Choroid plexus epithelial cell (primary cell): ENCODE data around the gene SLC26A3.
A peak's percentile ranks its signal among the peaks of the same experiment; 100 is the strongest.

Source experiments
- DNase-seq: peaks from one replicate; pipeline ENCODE4 v3.0.0-alpha.2; 2010; ENCODE audit warnings: low read depth
- H3K4me3 ChIP-seq: 2 replicates; pipeline ENCODE4 v1.5.1; 2011; ENCODE audit warnings: low read depth, mild to moderate bottlenecking, control low read depth, low read length, moderate library complexity
- TF ChIP-seq, protein P1 (sequence below): conservative IDR thresholded peaks from 2 replicates; pipeline ENCODE4 v1.5.1; 2011; ENCODE audit warnings: low read depth, mild to moderate bottlenecking, control low read depth, inconsistent platforms, low read length, moderate library complexity

SLC26A3 gene

DNA sequence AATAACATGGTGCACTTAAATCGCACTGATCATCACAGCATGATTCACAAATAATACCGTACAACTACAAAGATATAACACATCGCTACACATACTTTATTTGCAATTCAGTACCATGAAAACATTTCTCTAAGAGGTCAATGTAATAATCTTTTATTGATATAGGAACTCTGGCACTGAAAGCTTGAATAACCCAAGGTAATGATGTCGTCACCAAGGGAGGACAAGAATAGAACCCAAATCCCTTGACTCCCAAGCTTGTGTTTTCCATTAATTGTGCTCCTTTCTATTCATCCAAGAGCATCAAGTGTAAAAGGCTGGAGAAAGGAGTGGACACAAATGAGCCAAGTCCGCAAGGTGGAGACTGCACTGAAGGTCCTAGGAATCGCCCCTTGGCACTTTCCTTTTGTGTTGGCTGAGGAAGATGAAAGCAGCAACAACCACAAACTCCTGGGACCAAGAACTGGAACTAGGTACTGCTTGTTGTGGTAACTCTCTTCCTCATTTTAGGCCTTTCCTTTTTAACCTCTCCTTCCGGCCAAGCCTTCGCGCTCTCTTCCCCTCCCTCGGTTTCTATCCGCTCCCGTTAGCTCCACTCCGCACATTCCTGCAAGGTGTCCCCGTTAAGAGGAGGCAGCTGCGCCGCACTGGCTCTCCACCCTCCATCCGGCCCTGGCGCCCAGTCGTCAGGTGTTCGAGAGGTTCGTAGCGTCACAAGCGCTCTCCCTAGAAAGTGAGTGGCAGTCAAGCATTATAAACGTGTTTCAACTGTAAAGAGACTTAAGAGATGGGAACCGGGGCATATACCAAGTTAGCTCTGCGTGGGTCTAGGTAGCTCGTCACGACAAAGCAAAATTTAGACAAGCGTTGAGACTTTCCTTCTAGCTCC, 60.1 kb downstream of the SLC26A3 start:
- no peak for DNase-seq
- H3K4me3 ChIP-seq, result peak overlapping the region; percentile 78
- TF ChIP-seq, protein P1, sequence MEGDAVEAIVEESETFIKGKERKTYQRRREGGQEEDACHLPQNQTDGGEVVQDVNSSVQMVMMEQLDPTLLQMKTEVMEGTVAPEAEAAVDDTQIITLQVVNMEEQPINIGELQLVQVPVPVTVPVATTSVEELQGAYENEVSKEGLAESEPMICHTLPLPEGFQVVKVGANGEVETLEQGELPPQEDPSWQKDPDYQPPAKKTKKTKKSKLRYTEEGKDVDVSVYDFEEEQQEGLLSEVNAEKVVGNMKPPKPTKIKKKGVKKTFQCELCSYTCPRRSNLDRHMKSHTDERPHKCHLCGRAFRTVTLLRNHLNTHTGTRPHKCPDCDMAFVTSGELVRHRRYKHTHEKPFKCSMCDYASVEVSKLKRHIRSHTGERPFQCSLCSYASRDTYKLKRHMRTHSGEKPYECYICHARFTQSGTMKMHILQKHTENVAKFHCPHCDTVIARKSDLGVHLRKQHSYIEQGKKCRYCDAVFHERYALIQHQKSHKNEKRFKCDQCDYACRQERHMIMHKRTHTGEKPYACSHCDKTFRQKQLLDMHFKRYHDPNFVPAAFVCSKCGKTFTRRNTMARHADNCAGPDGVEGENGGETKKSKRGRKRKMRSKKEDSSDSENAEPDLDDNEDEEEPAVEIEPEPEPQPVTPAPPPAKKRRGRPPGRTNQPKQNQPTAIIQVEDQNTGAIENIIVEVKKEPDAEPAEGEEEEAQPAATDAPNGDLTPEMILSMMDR, result no peak

DNA sequence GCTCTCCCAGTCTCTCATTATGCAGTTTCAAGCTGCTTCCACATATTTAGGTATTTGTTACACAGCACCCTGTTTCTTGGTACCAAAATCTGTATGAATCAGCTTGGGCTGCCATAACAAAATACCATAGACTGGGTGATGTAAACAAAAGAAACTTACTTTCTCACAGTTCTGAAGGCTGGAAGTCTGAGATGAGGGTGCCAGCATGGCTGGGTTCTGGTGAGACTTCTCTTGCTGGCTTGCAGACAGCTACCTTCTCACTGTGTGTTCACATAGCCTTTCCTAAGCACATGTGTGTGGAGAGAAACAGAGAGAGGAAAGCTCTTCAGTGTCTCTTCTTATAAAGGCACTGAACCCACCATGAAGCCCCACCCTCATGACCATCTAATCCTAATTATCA, 74.7 kb downstream of the SLC26A3 start:
- no peak for DNase-seq
- no peak overlapping the region for H3K4me3 ChIP-seq
- TF ChIP-seq, protein P1, result no peak

DNA sequence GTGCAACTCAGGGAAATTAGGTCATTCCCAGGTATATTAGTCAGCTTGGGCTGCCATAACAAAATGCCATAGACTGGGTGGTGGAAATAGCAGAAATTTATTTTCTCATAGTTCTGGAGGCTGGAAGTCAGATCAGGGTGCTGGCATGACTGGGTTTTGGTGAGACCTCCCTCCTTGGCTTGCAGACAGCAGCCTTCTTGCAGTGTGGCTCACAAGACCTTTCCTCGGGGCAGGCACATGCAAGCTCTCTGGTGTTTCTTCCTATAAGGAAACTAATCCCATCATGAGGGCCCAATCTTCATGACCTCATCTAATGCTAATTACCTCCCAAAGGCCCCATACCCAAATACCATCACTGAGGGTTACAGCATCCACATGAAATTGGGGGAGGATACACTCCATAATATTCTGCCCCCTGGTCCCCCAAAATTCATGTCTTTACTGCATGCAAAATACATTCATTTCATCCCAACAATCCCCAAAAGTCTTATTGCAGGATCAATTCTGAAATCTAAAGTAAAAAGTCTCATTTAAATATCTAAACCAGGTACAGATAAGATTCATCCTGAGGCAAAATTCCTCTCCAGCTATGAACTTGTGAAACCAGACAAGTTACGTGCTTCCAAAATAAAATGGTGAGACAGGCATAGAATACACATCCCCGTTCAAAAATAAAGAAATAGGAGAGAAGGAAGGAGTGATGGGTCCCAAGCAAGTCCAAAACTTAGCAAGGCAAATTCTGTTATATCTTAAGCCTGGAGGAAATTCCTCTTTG, 76.5 kb downstream of the SLC26A3 start:
- DNase-seq, result no peak
- no peak overlapping the region for H3K4me3 ChIP-seq
- TF ChIP-seq, protein P1, result no peak

DNA sequence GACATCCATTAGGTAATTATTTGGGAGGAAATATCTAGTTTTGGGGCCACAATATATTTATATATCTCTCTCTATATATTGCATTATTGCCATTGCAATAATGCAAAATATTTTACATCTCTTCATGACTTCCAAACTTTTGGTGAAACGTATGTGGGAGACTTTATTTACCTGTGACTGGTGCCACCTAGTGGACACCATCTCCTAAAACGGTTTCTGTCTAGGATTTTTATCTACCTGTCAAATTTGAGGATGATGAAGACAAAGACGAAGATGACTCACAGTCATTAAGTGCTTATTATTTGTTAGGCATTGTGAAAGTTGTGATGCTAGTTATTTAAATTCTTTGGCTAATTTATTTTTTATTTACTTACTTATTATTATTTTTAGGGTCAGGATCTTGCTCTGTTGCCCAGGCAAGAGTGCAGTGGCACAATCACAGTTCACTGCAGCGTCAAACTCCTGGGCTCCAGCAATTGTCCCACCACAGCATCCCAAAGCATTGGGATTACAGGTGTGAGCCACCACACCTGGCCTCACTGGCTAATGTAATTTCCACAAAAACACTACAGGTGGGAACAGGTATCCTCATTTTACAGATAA, 77.8 kb downstream of the SLC26A3 start:
- peak; percentile 85 for DNase-seq
- TF ChIP-seq, protein P1, result peak; percentile 66
- no peak overlapping the region for H3K4me3 ChIP-seq

DNA sequence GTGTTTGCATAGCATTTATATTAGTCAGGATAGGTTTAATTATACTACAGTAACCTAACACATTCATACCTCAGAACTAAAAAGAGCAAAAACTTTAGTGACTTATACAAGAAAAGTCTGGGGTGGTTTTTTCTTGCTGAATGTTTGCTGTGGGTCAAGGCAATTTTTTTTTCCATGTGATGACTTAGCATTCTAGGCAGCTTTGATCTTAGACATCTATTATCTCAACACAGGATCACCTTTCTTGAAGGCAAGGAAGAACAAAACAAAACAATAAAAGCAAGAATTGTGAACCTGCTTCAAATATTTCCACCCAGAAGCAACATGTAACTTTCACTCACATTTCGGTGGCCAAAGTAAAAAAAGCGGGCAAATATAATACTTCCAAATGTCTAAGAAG, 79.8 kb downstream of the SLC26A3 start:
- no peak for DNase-seq
- H3K4me3 ChIP-seq, result no peak overlapping the region
- TF ChIP-seq, protein P1, result no peak

DNA sequence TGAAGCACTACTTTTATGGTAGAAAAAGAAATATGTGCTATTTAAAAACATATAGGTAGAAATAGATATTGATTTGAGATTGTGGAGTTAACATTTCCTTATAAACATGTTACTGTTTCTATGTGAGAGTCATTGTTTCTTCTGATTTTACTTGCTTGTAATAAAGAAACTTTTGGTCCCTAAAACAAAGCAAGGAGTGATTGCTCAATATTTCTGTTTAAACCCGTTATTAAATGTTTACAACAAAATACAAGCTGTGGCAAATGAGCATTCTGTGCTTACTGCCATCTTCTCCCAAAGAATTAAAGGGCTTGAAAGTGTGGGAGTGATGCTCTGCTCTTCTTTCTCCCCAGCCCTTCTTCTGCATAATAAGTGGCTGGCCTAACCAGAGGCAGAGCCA, 81.7 kb downstream of the SLC26A3 start:
- TF ChIP-seq, protein P1, result no peak
- DNase-seq, result no peak

More for the DNA sequence above, 81.7 kb downstream of the SLC26A3 start:
- H3K4me3 ChIP-seq, result no peak overlapping the region
